Tibial nerve (tissue), 4 donors: ENCODE measurements around the gene REPS1. TPM values are rescaled to one million over a fixed set of nuclear protein-coding genes. Genes with fewer than 3 reads are reported as not detected.

Experiments
- DNase-seq, 2 donors: peaks; one replicate each; pipeline ENCODE4 v3.0.0-alpha.2; 2019; ENCODE audit warnings: low spot score in 2 of 2
- H3K27ac ChIP-seq, 4 donors: fragments of 200-600 bp; sonication (generic) in 3 of 4; one replicate each; pipeline ENCODE4 v1.5.1; 2017 to 2019; ENCODE audit warnings: mild to moderate bottlenecking in 1 of 4
- H3K27me3 ChIP-seq, 2 donors: fragments of 200-600 bp; sonication (generic) in 1 of 2; one replicate each; pipeline versions ENCODE4 v1.5.1 to v1.6.0; 2017 to 2019
- H3K36me3 ChIP-seq, 3 donors: fragments of 200-600 bp; sonication (generic); one replicate each; pipeline ENCODE4 v1.5.1; 2018 to 2019
- H3K4me1 ChIP-seq, 4 donors: fragments of 200-600 bp; sonication (generic) in 3 of 4; one replicate each; pipeline ENCODE4 v1.5.1; 2017 to 2019
- H3K4me3 ChIP-seq, 4 donors: fragments of 200-600 bp; sonication (generic) in 3 of 4; one replicate each; pipeline ENCODE4 v1.5.1; 2017 to 2019; ENCODE audit warnings: mild to moderate bottlenecking in 1 of 4, moderate library complexity in 1 of 4
- H3K9me3 ChIP-seq, 4 donors: fragments of 200-600 bp; sonication (generic) in 3 of 4; one replicate each; pipeline ENCODE4 v1.5.1; 2017 to 2019
- EP300 ChIP-seq, 2 donors: sonication (generic); formaldehyde crosslinking; IDR thresholded peaks; one replicate each; pipeline ENCODE4 v1.6.1; 2017; ENCODE audit warnings: antibody characterized with exemption in 2 of 2, mild to moderate bottlenecking in 1 of 2
- POLR2A ChIP-seq, 2 donors: fragments of 450-650 bp; IDR thresholded peaks; one replicate each; pipeline ENCODE4 v1.6.1; 2017; ENCODE audit warnings: antibody characterized with exemption in 2 of 2, mild to moderate bottlenecking in 2 of 2, moderate library complexity in 2 of 2
- WGBS, 2 donors: methylation state at CpG; one replicate each; pipeline ENCODE4 v1.1.5; 2018; 5-methylcytosine and 5-hydroxymethylcytosine counted together
- total RNA-seq, 4 donors: library from RNA; depleted of rRNA; stranded (reverse); fragments of >200 nt; gene quantifications; one replicate each; pipeline ENCODE4 v1.1.0, GENCODE V29; 2016
- TF ChIP-seq, protein P1 (sequence below), 5 experiments: fragments of 200-600 bp in 3 of 5; fragments of 450-650 bp in 2 of 5; sonication (generic) in 3 of 5; IDR thresholded peaks; one replicate each; pipeline ENCODE4 v1.5.1; 2016 to 2019; ENCODE audit warnings: antibody characterized with exemption in 5 of 5, mild to moderate bottlenecking in 3 of 5, moderate library complexity in 2 of 5

The REPS1 gene
- total RNA-seq, 4 donors from 2014 or later, result 31.0 to 66.0 (median 50.6) TPM

DNA sequence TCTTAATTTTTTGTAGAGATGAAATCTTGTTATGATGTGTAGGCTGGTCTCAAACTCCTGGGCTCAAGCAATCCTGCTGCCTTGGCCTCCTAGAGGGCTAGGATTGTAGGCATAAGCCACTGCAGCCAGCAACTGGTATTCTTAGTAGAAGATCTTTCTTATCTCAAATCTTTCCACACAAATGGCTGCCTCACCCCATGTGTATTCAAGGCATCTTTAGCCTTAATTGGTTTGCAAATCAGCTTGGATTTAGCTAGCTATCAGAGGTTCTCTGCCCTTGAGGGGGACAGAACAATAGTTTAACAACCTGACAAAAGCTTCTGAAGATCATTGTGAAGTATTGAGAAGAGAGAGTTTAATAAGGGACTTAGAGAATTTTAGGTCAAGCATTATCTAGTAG lies 22.6 kb upstream of the REPS1 start:
- Histone ChIP-seq H3K9me3 (no peaks in the 10 kb centered on the region), H3K27me3 (no peaks in the 10 kb centered on the region), H3K36me3 (no peaks in the 10 kb centered on the region), H3K27ac (no peak overlapping the region), H3K4me3 (no peak overlapping the region), H3K4me1 (peaks cover 0 to 8% (median 0%) of the 10 kb centered on the region in 4 donors)
- DNase-seq, result no peak
- no peak for TF ChIP-seq POLR2A (IDR thresholded peaks at IDR 0.05)
- TF ChIP-seq, protein P1, sequence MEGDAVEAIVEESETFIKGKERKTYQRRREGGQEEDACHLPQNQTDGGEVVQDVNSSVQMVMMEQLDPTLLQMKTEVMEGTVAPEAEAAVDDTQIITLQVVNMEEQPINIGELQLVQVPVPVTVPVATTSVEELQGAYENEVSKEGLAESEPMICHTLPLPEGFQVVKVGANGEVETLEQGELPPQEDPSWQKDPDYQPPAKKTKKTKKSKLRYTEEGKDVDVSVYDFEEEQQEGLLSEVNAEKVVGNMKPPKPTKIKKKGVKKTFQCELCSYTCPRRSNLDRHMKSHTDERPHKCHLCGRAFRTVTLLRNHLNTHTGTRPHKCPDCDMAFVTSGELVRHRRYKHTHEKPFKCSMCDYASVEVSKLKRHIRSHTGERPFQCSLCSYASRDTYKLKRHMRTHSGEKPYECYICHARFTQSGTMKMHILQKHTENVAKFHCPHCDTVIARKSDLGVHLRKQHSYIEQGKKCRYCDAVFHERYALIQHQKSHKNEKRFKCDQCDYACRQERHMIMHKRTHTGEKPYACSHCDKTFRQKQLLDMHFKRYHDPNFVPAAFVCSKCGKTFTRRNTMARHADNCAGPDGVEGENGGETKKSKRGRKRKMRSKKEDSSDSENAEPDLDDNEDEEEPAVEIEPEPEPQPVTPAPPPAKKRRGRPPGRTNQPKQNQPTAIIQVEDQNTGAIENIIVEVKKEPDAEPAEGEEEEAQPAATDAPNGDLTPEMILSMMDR (IDR thresholded peaks at IDR 0.05), result no peak
- no peak for TF ChIP-seq EP300 (IDR thresholded peaks at IDR 0.05)

DNA sequence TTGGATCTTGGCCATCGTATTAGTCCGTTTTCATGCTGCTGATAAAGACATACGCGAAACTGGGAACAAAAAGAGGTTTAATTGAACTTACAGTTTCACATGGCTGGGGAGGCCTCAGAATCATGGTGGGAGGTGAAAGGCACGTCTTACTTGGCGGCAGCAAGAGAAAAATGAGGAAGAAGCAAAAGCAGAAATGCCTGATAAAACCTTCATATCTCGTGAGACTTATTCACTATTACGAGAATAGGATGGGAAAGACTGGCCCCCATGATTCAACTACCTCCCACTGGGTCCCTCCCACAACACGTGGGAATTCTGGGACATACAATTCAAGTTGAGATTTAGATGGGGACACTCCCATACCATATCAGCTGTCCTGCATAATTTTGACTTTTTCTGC lies 20.1 kb upstream of the REPS1 start:
- Histone ChIP-seq H3K27ac (no peak overlapping the region), H3K9me3 (no peaks in the 10 kb centered on the region), H3K36me3 (no peaks in the 10 kb centered on the region), H3K4me1 (peaks cover 0 to 5% (median 0%) of the 10 kb centered on the region in 4 donors), H3K27me3 (no peaks in the 10 kb centered on the region), H3K4me3 (no peak overlapping the region)
- WGBS, 2 donors, result 81% methylated on average over 9 of the region's 9 CpGs
- TF ChIP-seq EP300 (IDR thresholded peaks at IDR 0.05) (no peak), POLR2A (IDR thresholded peaks at IDR 0.05) (no peak)
- TF ChIP-seq, protein P1 (IDR thresholded peaks at IDR 0.05), result no peak
- no peak for DNase-seq

DNA sequence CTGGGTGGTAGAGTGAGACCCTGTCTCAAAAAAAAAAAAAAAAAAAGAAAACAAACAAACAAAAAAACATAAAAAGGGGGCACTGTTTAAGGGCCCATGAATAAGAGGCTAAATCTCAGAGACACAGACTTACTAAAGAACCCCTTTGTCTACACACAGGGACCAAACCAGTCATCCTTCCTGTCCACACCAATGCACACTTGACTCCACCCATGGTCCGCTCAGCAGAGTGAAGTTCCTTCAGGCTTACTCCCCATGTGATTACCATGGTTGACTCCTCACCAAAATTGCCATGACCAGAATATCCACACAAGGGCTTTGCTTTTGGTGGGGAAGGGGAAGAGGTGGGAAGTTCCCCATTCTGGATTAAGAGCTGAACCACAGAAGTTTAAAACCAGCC lies 19.4 kb upstream of the REPS1 start:
- TF ChIP-seq POLR2A (IDR thresholded peaks at IDR 0.05) (no peak), EP300 (IDR thresholded peaks at IDR 0.05) (no peak)
- TF ChIP-seq, protein P1 (IDR thresholded peaks at IDR 0.05), result no peak
- H3K27me3 ChIP-seq, result no peaks in the 10 kb centered on the region
- WGBS, 2 donors, result 100% methylated on average over 1 of the region's 1 CpG
- no peak for DNase-seq
- H3K9me3 ChIP-seq, result no peaks in the 10 kb centered on the region
- H3K27ac ChIP-seq, result no peak overlapping the region
- no peaks in the 10 kb centered on the region for H3K4me1 ChIP-seq
- no peaks in the 10 kb centered on the region for H3K36me3 ChIP-seq
- no peak overlapping the region for H3K4me3 ChIP-seq

GRCh38 chr6:139006477-139006876 lies 18.4 kb upstream of the REPS1 start:
- H3K27ac ChIP-seq, result no peak overlapping the region
- H3K4me1 ChIP-seq, result no peaks in the 10 kb centered on the region
- WGBS, 2 donors, result 85 to 87% methylated on average over 3 of the region's 3 CpGs
- H3K27me3 ChIP-seq, result no peaks in the 10 kb centered on the region
- no peak for TF ChIP-seq EP300 (IDR thresholded peaks at IDR 0.05)
- no peak for TF ChIP-seq POLR2A (IDR thresholded peaks at IDR 0.05)
- TF ChIP-seq, protein P1 (IDR thresholded peaks at IDR 0.05), result no peak
- no peaks in the 10 kb centered on the region for H3K9me3 ChIP-seq
- no peaks in the 10 kb centered on the region for H3K36me3 ChIP-seq
- H3K4me3 ChIP-seq, result no peak overlapping the region
- no peak for DNase-seq

GRCh38 chr6:139003751-139004150 lies 15.7 kb upstream of the REPS1 start:
- Histone ChIP-seq H3K27me3 (no peaks in the 10 kb centered on the region), H3K4me3 (no peak overlapping the region), H3K27ac (no peak overlapping the region), H3K36me3 (no peaks in the 10 kb centered on the region), H3K9me3 (no peaks in the 10 kb centered on the region), H3K4me1 (no peaks in the 10 kb centered on the region)
- DNase-seq, result no peak
- TF ChIP-seq EP300 (IDR thresholded peaks at IDR 0.05) (no peak), POLR2A (IDR thresholded peaks at IDR 0.05) (no peak)
- TF ChIP-seq, protein P1 (IDR thresholded peaks at IDR 0.05), result no peak
